Non-pigmented ciliary epithelial cell (primary cell): ENCODE measurements around the gene MARK1.
A peak's percentile ranks its signal among the peaks of the same experiment; 100 is the strongest.
"Not testable (repeated sequence)": the region's sequence is repeated elsewhere in the genome, so short reads cannot be mapped to it uniquely, and the experiment has no call there.

Experiments used
- DNase-seq: peaks from one replicate; pipeline ENCODE4 v3.0.0-alpha.2; 2010; ENCODE audit warnings: low read depth

The MARK1 gene

GRCh38 chr1:220529521-220530020, 1.6 kb downstream of the MARK1 start:
- DNase-seq, result no peak

GRCh38 chr1:220533504-220534109, 5.7 kb downstream of the MARK1 start:
- no peak for DNase-seq

- no peak for DNase-seq
Observed at GRCh38 chr1:220544901-220545303, 17.0 kb downstream of the MARK1 start.

- no peak for DNase-seq
Observed at GRCh38 chr1:220550811-220551399, 23.0 kb downstream of the MARK1 start.

- DNase-seq, result no peak
Observed at GRCh38 chr1:220551718-220552117, 23.8 kb downstream of the MARK1 start.

- DNase-seq, result no peak
Observed at GRCh38 chr1:220552672-220553260, 24.8 kb downstream of the MARK1 start.

GRCh38 chr1:220556641-220557040, 28.7 kb downstream of the MARK1 start:
- DNase-seq, result no peak

- no peak for DNase-seq
Observed at GRCh38 chr1:220563564-220563963, 35.6 kb downstream of the MARK1 start.

- no peak for DNase-seq
Observed at GRCh38 chr1:220564216-220564615, 36.3 kb downstream of the MARK1 start.

- no peak for DNase-seq
Observed at GRCh38 chr1:220565670-220566069, 37.7 kb downstream of the MARK1 start.

GRCh38 chr1:220566869-220567268, 38.9 kb downstream of the MARK1 start:
- DNase-seq, result no peak

GRCh38 chr1:220572416-220572815, 44.5 kb downstream of the MARK1 start:
- DNase-seq, result no peak

GRCh38 chr1:220573836-220574235, 45.9 kb downstream of the MARK1 start:
- DNase-seq, result no peak

- no peak for DNase-seq
Observed at GRCh38 chr1:220575718-220576497, 48.0 kb downstream of the MARK1 start.

- no peak for DNase-seq
Observed at GRCh38 chr1:220577926-220578325, 50.0 kb downstream of the MARK1 start.

GRCh38 chr1:220579317-220579716, 51.4 kb downstream of the MARK1 start:
- DNase-seq, result no peak

GRCh38 chr1:220592714-220593113, 64.8 kb downstream of the MARK1 start:
- no peak for DNase-seq

- peak; percentile 23 for DNase-seq
Observed at GRCh38 chr1:220594356-220594755, 66.4 kb downstream of the MARK1 start.

- DNase-seq, result no peak
Observed at GRCh38 chr1:220595179-220595578, 67.2 kb downstream of the MARK1 start.

- no peak for DNase-seq
Observed at GRCh38 chr1:220604926-220605325, 77.0 kb downstream of the MARK1 start.

GRCh38 chr1:220605651-220606050, 77.7 kb downstream of the MARK1 start:
- not testable (repeated sequence) for DNase-seq

GRCh38 chr1:220611100-220611499, 83.2 kb downstream of the MARK1 start:
- DNase-seq, result not testable (repeated sequence)

GRCh38 chr1:220616836-220617235, 88.9 kb downstream of the MARK1 start:
- DNase-seq, result no peak
